ENCODE results near the gene FGF1. TPM values are rescaled to one million over a fixed set of nuclear protein-coding genes. Genes with fewer than 3 reads are reported as not detected.

FGF1 gene
- total and polyA plus RNA-seq, 12 donors: 0.42 to 2.5 (median 0.90) TPM

- intact Hi-C loops (cut with DNase I): loop anchor here (5.0 kb wide), 1 partner anchor 162 kb away; no protein-coding TSS in a partner anchor
- no peak overlapping the region for H3K27ac ChIP-seq
- H3K9me3 ChIP-seq (replicated peaks in 1 of 3): no peaks in the 10 kb centered on the region
- no peak overlapping the region for H3K4me3 ChIP-seq
- DNase-seq: no peak
- H3K27me3 ChIP-seq: no peaks in the 10 kb centered on the region
- no peak for TF ChIP-seq POLR2A (IDR thresholded peaks at IDR 0.05)
- TF ChIP-seq CTCF (IDR thresholded peaks at IDR 0.05): no peak
- peaks cover 0 to 4% of the 10 kb centered on the region in 2 donors for H3K4me1 ChIP-seq (replicated peaks in 1 of 2)
- 59 to 84% (median 69%) methylated on average over 3 of the region's 3 CpGs for whole genome bisulfite sequencing, 4 donors
- H3K36me3 ChIP-seq (replicated peaks in 1 of 2): no peaks in the 10 kb centered on the region
These were observed 29.4 kb upstream of the FGF1 start for GRCh38 chr5:142715291-142715690.

GRCh38 chr5:142713121-142713706 lies 27.3 kb upstream of the FGF1 start:
- Histone ChIP-seq H3K27me3 (no peaks in the 10 kb centered on the region), H3K4me3 (peak overlapping the region in 2 of 4 donors; percentile 29 to 52), H3K4me1 (replicated peaks in 1 of 2) (peaks cover 0 to 4% of the 10 kb centered on the region in 2 donors), H3K9me3 (replicated peaks in 1 of 3) (no peaks in the 10 kb centered on the region), H3K36me3 (replicated peaks in 1 of 2) (no peaks in the 10 kb centered on the region), H3K27ac (peak overlapping the region in 4 of 5 donors; percentile 28 to 87 (median 72))
- peak; percentile 86 to 95 (median 89) for DNase-seq
- TF ChIP-seq CTCF (IDR thresholded peaks at IDR 0.05) (peak; percentile 88 to 98 (median 95)), POLR2A (IDR thresholded peaks at IDR 0.05) (no peak)
- 0 to 1% (median 1%) methylated on average over 7 to 29 of the region's 29 CpGs for WGBS, 4 donors
- intact Hi-C loops (cut with DNase I): loop anchor here in 1 of 2 donors (5.0 kb wide), 1 partner anchor 54 kb away; no protein-coding TSS in a partner anchor

GRCh38 chr5:142703153-142703552 lies 17.3 kb upstream of the FGF1 start:
- Histone ChIP-seq H3K4me1 (replicated peaks in 1 of 2) (peaks cover 0 to 9% of the 10 kb centered on the region in 2 donors), H3K36me3 (replicated peaks in 1 of 2) (no peaks in the 10 kb centered on the region), H3K4me3 (no peak overlapping the region), H3K27ac (no peak overlapping the region), H3K27me3 (no peaks in the 10 kb centered on the region), H3K9me3 (replicated peaks in 1 of 3) (no peaks in the 10 kb centered on the region)
- no peak for DNase-seq
- intact Hi-C loops (cut with DNase I): no loop called here
- WGBS, 4 donors: 79 to 91% (median 84%) methylated on average over 3 of the region's 3 CpGs
- TF ChIP-seq POLR2A (IDR thresholded peaks at IDR 0.05): no peak
- no peak for TF ChIP-seq CTCF (IDR thresholded peaks at IDR 0.05)

- Histone ChIP-seq H3K9me3 (replicated peaks in 1 of 3) (no peaks in the 10 kb centered on the region), H3K27me3 (no peaks in the 10 kb centered on the region), H3K27ac (no peak overlapping the region), H3K36me3 (replicated peaks in 1 of 2) (no peaks in the 10 kb centered on the region), H3K4me3 (no peak overlapping the region), H3K4me1 (replicated peaks in 1 of 2) (peaks cover 0 to 17% of the 10 kb centered on the region in 2 donors)
- no peak for DNase-seq
- WGBS, 4 donors: 72 to 93% (median 88%) methylated on average over 3 of the region's 3 CpGs
- intact Hi-C loops (cut with DNase I): no loop called here
- TF ChIP-seq CTCF (IDR thresholded peaks at IDR 0.05) (no peak), POLR2A (IDR thresholded peaks at IDR 0.05) (no peak)
These were observed 15.9 kb upstream of the FGF1 start for GRCh38 chr5:142701673-142702311.
